Muscle of leg (tissue), 11 donors: ENCODE results near the gene CEPT1. TPM values are rescaled to one million over a fixed set of nuclear protein-coding genes. Genes with fewer than 3 reads are reported as not detected.

Experiments
- DNase-seq: peaks from one replicate; pipeline ENCODE4 v3.0.0; 2013
- H3K27ac ChIP-seq: one replicate; pipeline ENCODE4 v1.5.1; 2013; ENCODE audit warnings: mild to moderate bottlenecking, low read length, control low read depth
- H3K27me3 ChIP-seq: one replicate; pipeline ENCODE4 v1.6.1; 2013; ENCODE audit warnings: low read length; ENCODE audit not compliant: control insufficient read depth, insufficient read depth
- H3K36me3 ChIP-seq: one replicate; pipeline ENCODE4 v1.6.1; 2013; ENCODE audit warnings: low read length; ENCODE audit not compliant: control insufficient read depth, insufficient read depth
- H3K4me1 ChIP-seq: one replicate; pipeline ENCODE4 v1.6.1; 2013; ENCODE audit warnings: low read length; ENCODE audit not compliant: control insufficient read depth, insufficient read depth
- H3K4me3 ChIP-seq: one replicate; pipeline ENCODE4 v1.5.1; 2013; ENCODE audit warnings: low read length, control low read depth
- H3K9me3 ChIP-seq: replicated peaks from 2 replicates; pipeline ENCODE4 v1.6.1; 2013; ENCODE audit warnings: low read depth, low read length; ENCODE audit not compliant: control insufficient read depth
- WGBS: methylation state at CpG from one replicate; pipeline ENCODE4 v1.1.5; 2013; ENCODE audit warnings: missing lambda C conversion rate; ENCODE audit not compliant: insufficient coverage; 5-methylcytosine and 5-hydroxymethylcytosine counted together
- polyA plus RNA-seq, 8 donors: library from polyadenylated mRNA; unstranded; fragments of 120-200 nt; gene quantifications; one replicate each; pipeline versions ENCODE4 v1.2.1 to v1.2.3, GENCODE V29; 2013; ENCODE audit warnings: inconsistent platforms in 1 of 8, low replicate concordance in 1 of 8; ENCODE audit not compliant: insufficient read length in 8 of 8, insufficient read depth in 1 of 8
- total RNA-seq: library from RNA; stranded (reverse); fragments of 120-200 nt; gene quantifications from one replicate; pipeline ENCODE4 v1.2.4, GENCODE V29; 2013

The CEPT1 gene
- total and polyA plus RNA-seq, 9 donors = 17.7 to 26.2 (median 24.4) TPM

- 75% methylated on average over 3 of the region's 5 CpGs for WGBS
- Histone ChIP-seq H3K27ac (no peak overlapping the region), H3K36me3 (peaks cover 14% of the 10 kb centered on the region), H3K4me1 (peaks cover 2% of the 10 kb centered on the region), H3K4me3 (no peak overlapping the region), H3K27me3 (no peaks in the 10 kb centered on the region), H3K9me3 (no peaks in the 10 kb centered on the region)
- DNase-seq = no peak
Observed at GRCh38 chr1:111192074-111192473, 52.1 kb downstream of the CEPT1 start.

- Histone ChIP-seq H3K36me3 (peaks cover 8% of the 10 kb centered on the region), H3K4me3 (no peak overlapping the region), H3K27me3 (no peaks in the 10 kb centered on the region), H3K4me1 (peaks cover 2% of the 10 kb centered on the region), H3K27ac (peak overlapping the region; percentile 38), H3K9me3 (no peaks in the 10 kb centered on the region)
- peak; percentile 53 for DNase-seq
- WGBS = 63% methylated on average over 5 of the region's 10 CpGs
Observed at GRCh38 chr1:111192658-111193519, 52.9 kb downstream of the CEPT1 start.

DNA sequence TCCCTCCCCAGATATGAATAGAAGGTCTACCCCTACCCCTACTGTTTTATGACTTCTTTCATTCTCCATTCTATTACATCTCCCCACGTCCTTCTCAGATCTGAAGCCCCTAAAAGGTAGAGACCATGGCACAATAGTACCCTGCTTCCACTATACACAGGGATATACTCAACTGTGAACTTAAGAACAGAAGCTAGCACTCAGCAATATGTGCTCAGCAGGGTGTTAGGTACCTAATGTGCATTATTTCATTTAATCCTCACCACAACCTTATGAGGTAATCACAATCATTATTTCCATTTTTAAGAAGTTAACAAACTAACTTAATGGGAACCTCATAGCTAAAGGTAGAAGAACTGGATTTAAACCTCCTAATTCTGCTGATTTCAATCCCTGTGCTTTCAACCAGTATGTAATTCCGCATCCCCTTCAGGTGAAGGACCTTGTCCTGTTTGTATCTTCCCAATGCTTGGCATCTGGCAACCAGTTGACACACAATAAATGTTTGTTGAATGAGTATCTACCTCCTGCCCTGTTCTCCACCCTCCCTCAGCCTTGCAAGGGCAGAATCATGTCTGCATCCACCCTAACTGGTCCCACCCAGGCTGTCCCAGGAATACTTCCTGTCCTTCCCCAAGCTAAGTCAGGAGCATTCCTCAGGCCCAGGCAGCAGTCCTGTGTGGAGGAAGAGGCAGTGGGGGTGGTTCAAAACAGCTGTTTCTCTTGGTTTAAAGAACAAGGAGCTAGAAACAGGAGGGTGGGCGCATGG, 53.9 kb downstream of the CEPT1 start:
- DNase-seq = no peak
- H3K27me3 ChIP-seq = no peaks in the 10 kb centered on the region
- H3K36me3 ChIP-seq = no peaks in the 10 kb centered on the region
- no peak overlapping the region for H3K27ac ChIP-seq
- no CpG with 5 or more reads among the region's 3 CpGs for WGBS
- no peaks in the 10 kb centered on the region for H3K9me3 ChIP-seq
- no peak overlapping the region for H3K4me3 ChIP-seq
- H3K4me1 ChIP-seq = peaks cover 2% of the 10 kb centered on the region

DNA sequence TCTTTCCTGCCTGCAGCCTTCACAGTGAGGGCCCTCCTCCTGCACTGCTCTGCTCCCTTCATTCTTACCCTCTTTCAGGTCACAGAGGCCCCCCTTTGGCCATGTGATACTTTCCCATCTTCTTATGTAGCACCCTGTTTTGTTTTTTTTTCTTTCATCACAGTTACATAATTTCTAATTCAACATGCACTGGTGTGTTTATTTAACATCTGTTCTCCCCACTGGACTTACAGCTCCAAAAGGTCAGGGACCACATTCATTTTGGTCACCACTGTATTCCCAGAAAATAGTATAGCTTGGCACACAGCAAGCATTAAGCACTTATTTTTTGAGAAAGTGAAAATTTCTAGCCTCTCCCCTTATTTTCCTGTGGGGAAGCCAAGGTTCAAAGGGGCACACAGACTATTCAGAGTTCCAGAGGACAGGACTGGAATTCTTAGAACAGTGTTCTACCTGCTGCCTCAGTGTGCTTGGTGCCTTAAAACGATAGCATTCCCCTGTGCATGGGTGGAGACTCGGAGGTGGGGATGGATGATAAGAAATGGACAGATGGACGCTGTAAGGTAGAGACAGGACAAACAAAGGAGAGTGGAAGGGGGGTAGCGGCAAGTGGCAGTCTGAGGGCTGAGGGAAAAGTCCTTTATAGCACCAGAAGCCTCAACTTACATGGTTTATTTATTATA, 55.1 kb downstream of the CEPT1 start:
- Histone ChIP-seq H3K36me3 (no peaks in the 10 kb centered on the region), H3K27me3 (no peaks in the 10 kb centered on the region), H3K4me1 (peaks cover 2% of the 10 kb centered on the region), H3K9me3 (no peaks in the 10 kb centered on the region), H3K4me3 (no peak overlapping the region), H3K27ac (no peak overlapping the region)
- DNase-seq = no peak
- WGBS = 52% methylated on average over 3 of the region's 4 CpGs

DNA sequence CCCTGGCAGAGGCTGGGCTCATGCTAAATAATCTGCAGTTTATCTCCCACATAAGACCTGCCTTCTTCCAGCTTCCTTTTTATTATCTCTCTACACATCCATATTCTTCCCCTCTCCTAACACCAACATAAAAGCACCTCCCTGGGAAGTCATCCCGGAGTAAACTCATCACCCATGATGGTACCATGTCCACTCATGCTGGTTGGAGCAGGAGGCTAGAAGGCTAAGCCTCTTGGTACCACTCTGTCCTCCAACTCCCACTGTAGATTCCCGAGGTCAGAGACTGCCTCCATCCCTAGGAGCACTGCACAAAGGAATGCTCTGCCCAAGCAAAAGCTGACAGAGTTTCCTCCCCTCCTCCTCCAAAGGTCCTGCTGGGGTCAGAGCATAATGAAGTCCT, 56.2 kb downstream of the CEPT1 start:
- H3K4me1 ChIP-seq = peaks cover 2% of the 10 kb centered on the region
- no peak overlapping the region for H3K4me3 ChIP-seq
- no peaks in the 10 kb centered on the region for H3K9me3 ChIP-seq
- H3K27me3 ChIP-seq = peaks cover under 1% of the 10 kb centered on the region
- WGBS = 70% methylated on average over 2 of the region's 2 CpGs
- H3K27ac ChIP-seq = no peak overlapping the region
- no peaks in the 10 kb centered on the region for H3K36me3 ChIP-seq
- no peak for DNase-seq

DNA sequence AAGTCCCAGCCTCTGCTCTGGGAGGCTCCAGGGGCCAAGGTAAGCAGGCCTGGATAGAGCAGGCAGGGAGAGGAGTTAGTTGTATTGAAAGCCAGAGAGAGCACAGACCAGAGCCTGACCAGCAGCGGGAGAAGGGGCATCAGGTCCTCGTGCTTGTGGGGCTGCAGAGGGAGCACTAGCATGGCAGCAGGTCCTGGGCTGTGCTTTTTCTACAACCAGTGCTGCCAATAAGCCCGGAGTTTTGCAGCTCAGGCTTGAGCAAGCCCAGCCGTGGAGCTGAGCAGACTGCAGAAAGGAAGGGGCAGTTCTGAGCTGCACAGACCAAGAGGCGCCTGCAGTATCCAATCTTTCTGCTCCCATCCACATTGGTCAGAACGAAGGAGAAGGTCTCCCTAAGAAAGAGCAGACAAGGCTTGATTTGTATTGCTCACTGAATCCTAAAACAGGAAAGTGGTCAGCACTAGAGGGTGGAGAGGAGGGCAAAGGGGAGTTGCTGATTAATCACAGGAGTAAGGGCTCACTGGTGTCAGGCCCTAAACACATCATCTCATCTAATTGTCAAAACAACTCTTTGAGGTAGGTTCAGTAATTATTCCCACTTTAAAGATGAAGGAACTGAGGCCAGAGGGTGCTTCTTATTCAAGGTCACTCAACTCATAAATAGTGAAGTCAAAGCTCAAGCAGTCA, 57.7 kb downstream of the CEPT1 start:
- Histone ChIP-seq H3K4me1 (peaks cover 2% of the 10 kb centered on the region), H3K27ac (no peak overlapping the region), H3K36me3 (no peaks in the 10 kb centered on the region), H3K9me3 (no peaks in the 10 kb centered on the region), H3K4me3 (no peak overlapping the region), H3K27me3 (peaks cover 7% of the 10 kb centered on the region)
- DNase-seq = no peak
- 52% methylated on average over 4 of the region's 6 CpGs for WGBS

GRCh38 chr1:111198836-111199235, 58.8 kb downstream of the CEPT1 start:
- 67% methylated on average over 1 of the region's 5 CpGs for WGBS
- Histone ChIP-seq H3K4me3 (peak overlapping the region; percentile 21), H3K27me3 (peaks cover 17% of the 10 kb centered on the region), H3K36me3 (no peaks in the 10 kb centered on the region), H3K9me3 (no peaks in the 10 kb centered on the region), H3K4me1 (peaks cover 4% of the 10 kb centered on the region), H3K27ac (no peak overlapping the region)
- no peak for DNase-seq

DNA sequence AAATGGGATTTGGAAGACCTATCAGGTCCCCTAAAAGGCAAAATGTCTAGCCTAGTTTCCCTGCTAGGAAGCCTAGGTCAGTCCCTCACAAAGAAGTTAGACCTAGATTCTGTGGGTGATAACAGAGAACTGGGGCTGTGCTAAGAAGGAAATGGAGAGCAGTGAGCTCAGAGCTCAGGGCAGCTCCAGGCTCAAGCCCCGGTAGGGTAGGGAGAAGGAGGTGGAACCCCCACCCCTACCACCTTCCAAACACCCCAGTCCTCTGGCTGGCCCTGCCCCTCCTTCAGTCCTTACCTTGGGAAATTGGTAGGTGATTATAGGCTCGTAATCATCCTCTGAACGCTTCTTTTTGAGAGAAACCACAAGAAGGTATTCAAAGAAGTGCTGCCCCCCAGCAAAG, 59.3 kb downstream of the CEPT1 start:
- no peak for DNase-seq
- Histone ChIP-seq H3K27ac (no peak overlapping the region), H3K4me1 (peaks cover 5% of the 10 kb centered on the region), H3K9me3 (no peaks in the 10 kb centered on the region), H3K4me3 (peak overlapping the region; percentile 21), H3K27me3 (peaks cover 22% of the 10 kb centered on the region), H3K36me3 (no peaks in the 10 kb centered on the region)
- no CpG with 5 or more reads among the region's 3 CpGs for WGBS

DNA sequence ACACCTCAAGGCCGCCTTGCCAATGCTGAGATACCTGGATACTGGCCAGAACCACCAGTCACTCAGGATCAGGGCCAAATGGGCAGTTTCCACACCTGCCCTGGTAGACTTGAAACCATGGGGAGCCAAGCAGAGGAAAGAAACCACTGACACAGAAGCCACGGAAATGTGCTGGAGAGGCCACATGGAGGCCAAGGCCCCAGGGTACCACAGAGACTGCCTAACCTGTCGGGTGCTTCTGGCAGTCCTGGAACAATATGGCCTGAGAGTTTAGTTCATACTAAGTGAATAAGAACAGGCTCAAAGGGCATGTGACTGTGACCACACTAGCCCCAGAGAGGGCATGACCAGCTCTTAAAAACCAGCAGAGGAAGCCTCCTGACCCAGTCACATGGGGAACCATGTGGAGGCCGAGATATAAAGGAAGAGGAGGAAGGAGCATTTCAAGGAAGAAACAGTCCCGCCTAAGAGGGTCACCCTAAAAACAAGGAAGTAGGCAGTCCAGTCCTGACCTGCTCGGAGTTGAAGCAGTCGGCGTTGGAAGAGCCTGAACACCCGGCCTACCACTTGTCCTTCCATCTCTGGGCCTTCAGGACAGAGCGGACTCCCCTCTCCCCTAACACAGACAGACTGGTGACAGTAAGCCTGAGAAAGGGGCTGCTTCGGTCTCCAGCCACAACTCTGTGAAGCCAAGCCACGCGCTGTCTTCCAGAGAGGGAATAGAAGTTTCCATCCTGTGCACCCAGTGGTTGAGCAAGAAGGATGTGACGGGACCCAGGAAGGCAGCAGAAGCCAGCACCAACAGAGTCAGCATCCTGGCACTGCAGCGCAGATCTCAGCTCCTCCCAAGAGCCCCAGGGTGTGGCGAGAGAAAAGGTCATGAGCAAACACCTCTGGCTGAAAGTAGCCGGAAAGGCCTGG, 60.1 kb downstream of the CEPT1 start, which contains the start of gene DENND2D:
DENND2D (minus strand) TSS at position 766 of the 921 bp plus-strand sequence; CDS start at position 579, 187 bp downstream.
- DNase-seq = peak; percentile 81
- Histone ChIP-seq H3K36me3 (no peaks in the 10 kb centered on the region), H3K4me1 (peaks cover 9% of the 10 kb centered on the region), H3K9me3 (no peaks in the 10 kb centered on the region), H3K4me3 (no peak within 1 kb of the TSS), H3K27me3 (peaks cover 30% of the 10 kb centered on the region), H3K27ac (peak within 1 kb of the TSS; percentile 49)
- 76% methylated on average over 12 of the region's 17 CpGs for WGBS
